Endothelial cell of umbilical vein (primary cell): ENCODE results near the gene VTI1A. TPM values are rescaled to one million over a fixed set of nuclear protein-coding genes. Genes with fewer than 3 reads are reported as not detected.

Experiments used
- BruUV-seq: library from RNA; stranded (reverse); fragments of 400-500 nt; replicated peaks from 2 replicates; lab custom pipeline; 2021; lab: Mats Ljungman, UMichigan
- CTCF ChIA-PET: fragments of 300-600, 350-600 bp; sonication (Branson Sonifier 250); formaldehyde crosslinking; loops from one replicate; lab custom pipeline; 2021; ENCODE audit warnings: antibody characterized with exemption, inconsistent platforms; lab: Charles Lee
- POLR2A ChIA-PET: fragments of 300-600, 350-600 bp; sonication (Branson Sonifier 250); formaldehyde crosslinking; loops from one replicate; lab custom pipeline; 2021; ENCODE audit warnings: antibody characterized with exemption, inconsistent platforms; lab: Charles Lee
- DNase-seq: peaks from one replicate; pipeline ENCODE4 v3.0.0-alpha.2; 2011; ENCODE audit warnings: low read depth, low spot score
- FAIRE-seq: peaks from 2 replicates; lab custom pipeline; 2011; peaks lifted over from hg19 to GRCh38; lab: Jason Lieb, UNC
- H2AFZ ChIP-seq: 2 replicates; pipeline ENCODE4 v1.6.0; 2012; ENCODE audit warnings: low read depth, low read length, control low read depth, inconsistent platforms
- H3K27ac ChIP-seq: 2 replicates; pipeline ENCODE4 v1.5.1; 2011; ENCODE audit warnings: low read depth, mild to moderate bottlenecking, control low read depth, low read length, moderate library complexity; ENCODE audit not compliant: insufficient read depth
- H3K27me3 ChIP-seq, 2 experiments: 2 replicates each; pipeline versions ENCODE4 v1.6.0 to v1.6.1; 2011; ENCODE audit warnings: low read length in 2 of 2, mixed read lengths in 1 of 2; ENCODE audit not compliant: control insufficient read depth in 2 of 2, insufficient read depth in 2 of 2
- H3K36me3 ChIP-seq, 2 experiments: 2 replicates in 1 of 2; 3 replicates in 1 of 2; pipeline ENCODE4 v1.5.1; 2011; ENCODE audit warnings: low read length in 2 of 2, mild to moderate bottlenecking in 1 of 2, moderate library complexity in 1 of 2; ENCODE audit not compliant: control insufficient read depth in 2 of 2, insufficient read depth in 2 of 2; ENCODE audit errors: extremely low read depth in 1 of 2
- H3K4me1 ChIP-seq: 3 replicates; pipeline ENCODE4 v1.5.1; 2011; ENCODE audit warnings: mild to moderate bottlenecking, low read length; ENCODE audit not compliant: control insufficient read depth, insufficient read depth; ENCODE audit errors: extremely low read depth
- H3K4me2 ChIP-seq: 2 replicates; pipeline ENCODE4 v1.6.1; 2011; ENCODE audit warnings: low read length, control low read depth, mixed read lengths; ENCODE audit not compliant: insufficient read depth
- H3K4me3 ChIP-seq, 3 experiments: fragments of 200-600 bp in 1 of 3; sonication (generic), shearing (Covaris generic) in 1 of 3; replicated peaks in 1 of 3; 2 replicates each; pipeline ENCODE4 v1.5.1; 2011 to 2016; ENCODE audit warnings: control low read depth in 3 of 3, low read length in 3 of 3, mild to moderate bottlenecking in 2 of 3, inconsistent platforms in 1 of 3, low read depth in 1 of 3, moderate library complexity in 1 of 3; ENCODE audit not compliant: insufficient read depth in 1 of 3
- H3K79me2 ChIP-seq: 2 replicates; pipeline ENCODE4 v1.6.0; 2012; ENCODE audit warnings: low read length, inconsistent platforms; ENCODE audit not compliant: control insufficient read depth, insufficient read depth
- H3K9ac ChIP-seq: replicated peaks from 2 replicates; pipeline ENCODE3; 2011; ENCODE audit warnings: low read length, control low read depth; ENCODE audit not compliant: insufficient read depth; ENCODE audit errors: extremely low read depth
- H3K9me1 ChIP-seq: replicated peaks from 3 replicates; pipeline ENCODE4 v1.6.0; 2011; ENCODE audit warnings: mild to moderate bottlenecking, low read length; ENCODE audit not compliant: control insufficient read depth, insufficient read depth; ENCODE audit errors: extremely low read depth
- H3K9me3 ChIP-seq: replicated peaks from 2 replicates; pipeline ENCODE4 v1.5.1; 2012; ENCODE audit warnings: low read length, inconsistent platforms; ENCODE audit not compliant: control insufficient read depth, insufficient read depth
- H4K20me1 ChIP-seq: replicated peaks from 2 replicates; pipeline ENCODE3; 2011; ENCODE audit warnings: mild to moderate bottlenecking, low read length; ENCODE audit not compliant: control insufficient read depth, insufficient read depth; ENCODE audit errors: extremely low read depth
- EZH2 ChIP-seq: IDR thresholded peaks from 2 replicates; pipeline ENCODE4 v1.6.1; 2012; ENCODE audit warnings: borderline replicate concordance, low read depth, mild to moderate bottlenecking, moderate library complexity, low read length, inconsistent platforms; ENCODE audit not compliant: severe bottlenecking
- FOS ChIP-seq: IDR thresholded peaks from 2 replicates; pipeline ENCODE4 v1.6.1; 2011; ENCODE audit warnings: mild to moderate bottlenecking, low read length, moderate library complexity, borderline replicate concordance; ENCODE audit not compliant: insufficient read depth
- GATA2 ChIP-seq: IDR thresholded peaks from 2 replicates; pipeline ENCODE4 v1.7.0; 2011; ENCODE audit warnings: low read depth, mild to moderate bottlenecking, moderate library complexity, mixed read lengths, low read length; ENCODE audit not compliant: insufficient read length, insufficient read depth
- JUN ChIP-seq: IDR thresholded peaks from 2 replicates; pipeline ENCODE4 v1.6.1; 2011; ENCODE audit warnings: borderline replicate concordance, low read depth; ENCODE audit not compliant: insufficient read length, insufficient read depth
- MYC ChIP-seq: IDR thresholded peaks from one replicate; pipeline ENCODE4 v1.6.1; 2011; ENCODE audit warnings: mild to moderate bottlenecking, low read depth, low read length
- POLR2A ChIP-seq: IDR thresholded peaks from 2 replicates; pipeline ENCODE4 v1.6.1; 2012; ENCODE audit warnings: low read depth, mild to moderate bottlenecking, control low read depth, low read length
- POLR2AphosphoS5 ChIP-seq: IDR thresholded peaks from 2 replicates; pipeline ENCODE4 v1.6.1; 2012; ENCODE audit warnings: low read depth, mild to moderate bottlenecking, control low read depth, low read length, moderate library complexity; ENCODE audit not compliant: insufficient read depth
- dilution Hi-C: fragments of 300-500 bp; cut with MboI; formaldehyde crosslinking; loops from one replicate; pipeline ENCODE4 v1.15.0; 2019; ENCODE audit warnings: low sequenced_read_pairs; ENCODE audit not compliant: extremely low pct_ligation_motif_present
- intact Hi-C: fragments of 100-400 bp; cut with micrococcal nuclease; formaldehyde crosslinking; loops from one replicate; pipeline ENCODE4 v1.10.0; 2022
- polyA plus RNA-seq, 4 experiments: library from polyadenylated mRNA; depleted of rRNA in 3 of 4; stranded (reverse) in 3 of 4; unstranded in 1 of 4; fragments of >200 nt; gene quantifications; 2 replicates each; pipeline versions ENCODE4 v1.2.1 to v1.2.3, GENCODE V29; 2011 to 2012; ENCODE audit warnings: missing spikeins in 1 of 4
- total RNA-seq: library from RNA; stranded (reverse); gene quantifications from 2 replicates; pipeline ENCODE4 v1.2.3, GENCODE V29; 2021
- TF ChIP-seq, protein P1 (sequence below), 2 donors: IDR thresholded peaks; 1 replicate in 1 of 2; 2 replicates in 1 of 2; pipeline ENCODE4 v1.5.1; 2011; ENCODE audit warnings: low read length in 2 of 2, mild to moderate bottlenecking in 2 of 2, moderate library complexity in 2 of 2, control low read depth in 1 of 2, inconsistent platforms in 1 of 2, low read depth in 1 of 2; ENCODE audit not compliant: insufficient read depth in 1 of 2; ENCODE audit errors: extremely low read depth in 1 of 2
- TF ChIP-seq, protein P2 (sequence below): IDR thresholded peaks from 2 replicates; pipeline ENCODE4 v1.6.1; 2011; ENCODE audit not compliant: insufficient read depth, insufficient read length

The VTI1A gene
- total and polyA plus RNA-seq, 2 donors (not counting 3 experiments of a cell fraction or from before 2014, with no cell fraction given): 10.8 to 35.6 TPM

DNA sequence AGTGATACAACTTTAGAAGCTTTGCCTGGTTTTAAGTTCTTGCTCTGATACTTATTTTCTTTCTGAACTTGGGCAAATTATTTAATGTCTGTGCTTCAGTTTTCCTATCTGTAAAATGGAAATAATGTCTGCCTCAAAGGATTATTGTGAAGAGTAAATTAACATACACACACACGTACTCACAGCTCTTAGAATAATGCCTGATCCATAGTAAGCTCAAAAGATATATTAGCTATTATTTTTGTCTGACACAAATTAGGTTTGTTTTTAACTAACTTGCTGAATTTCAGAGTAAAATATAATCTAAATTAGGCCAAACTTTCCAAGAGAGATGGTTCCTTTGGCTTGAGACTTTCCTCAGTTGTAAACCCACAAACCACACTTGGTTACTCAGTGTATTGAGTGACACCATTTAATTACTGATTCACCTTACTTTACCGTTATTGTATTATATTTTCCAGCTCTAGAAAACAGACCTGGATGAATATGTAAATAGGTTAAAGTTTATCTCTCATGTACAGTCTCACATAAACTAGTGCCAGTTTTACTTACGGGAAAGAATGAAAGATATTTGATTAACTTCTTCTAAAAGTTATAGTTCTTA is 50.4 kb downstream of the VTI1A start:
- no peak overlapping the region for H2AFZ ChIP-seq
- ChIA-PET POLR2A (no interaction called here), CTCF (interaction anchor here (1.4 to 1.6 kb wide), 2 partner anchors 25 to 888 kb away, joined by 5 read pairs; no protein-coding TSS in a partner anchor)
- H3K4me1 ChIP-seq: no peaks in the 10 kb centered on the region
- TF ChIP-seq MYC: no peak
- TF ChIP-seq EZH2: no peak
- TF ChIP-seq, protein P1, sequence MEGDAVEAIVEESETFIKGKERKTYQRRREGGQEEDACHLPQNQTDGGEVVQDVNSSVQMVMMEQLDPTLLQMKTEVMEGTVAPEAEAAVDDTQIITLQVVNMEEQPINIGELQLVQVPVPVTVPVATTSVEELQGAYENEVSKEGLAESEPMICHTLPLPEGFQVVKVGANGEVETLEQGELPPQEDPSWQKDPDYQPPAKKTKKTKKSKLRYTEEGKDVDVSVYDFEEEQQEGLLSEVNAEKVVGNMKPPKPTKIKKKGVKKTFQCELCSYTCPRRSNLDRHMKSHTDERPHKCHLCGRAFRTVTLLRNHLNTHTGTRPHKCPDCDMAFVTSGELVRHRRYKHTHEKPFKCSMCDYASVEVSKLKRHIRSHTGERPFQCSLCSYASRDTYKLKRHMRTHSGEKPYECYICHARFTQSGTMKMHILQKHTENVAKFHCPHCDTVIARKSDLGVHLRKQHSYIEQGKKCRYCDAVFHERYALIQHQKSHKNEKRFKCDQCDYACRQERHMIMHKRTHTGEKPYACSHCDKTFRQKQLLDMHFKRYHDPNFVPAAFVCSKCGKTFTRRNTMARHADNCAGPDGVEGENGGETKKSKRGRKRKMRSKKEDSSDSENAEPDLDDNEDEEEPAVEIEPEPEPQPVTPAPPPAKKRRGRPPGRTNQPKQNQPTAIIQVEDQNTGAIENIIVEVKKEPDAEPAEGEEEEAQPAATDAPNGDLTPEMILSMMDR (IDR thresholded peaks at IDR 0.05; ENCODE audit: extremely low read depth in 1 of 2, insufficient read depth in 1 of 2, low read depth in 1 of 2, low read length in 2 of 2): no peak
- TF ChIP-seq JUN: no peak
- TF ChIP-seq FOS: no peak
- no peak for TF ChIP-seq POLR2AphosphoS5
- TF ChIP-seq, protein P2, sequence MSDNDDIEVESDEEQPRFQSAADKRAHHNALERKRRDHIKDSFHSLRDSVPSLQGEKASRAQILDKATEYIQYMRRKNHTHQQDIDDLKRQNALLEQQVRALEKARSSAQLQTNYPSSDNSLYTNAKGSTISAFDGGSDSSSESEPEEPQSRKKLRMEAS: no peak
- no peak for TF ChIP-seq GATA2
- TF ChIP-seq POLR2A: no peak
- H3K4me2 ChIP-seq: no peak overlapping the region
- H4K20me1 ChIP-seq: no peaks in the 10 kb centered on the region
- H3K9ac ChIP-seq: no peak overlapping the region
- no peaks in the 10 kb centered on the region for H3K9me3 ChIP-seq
- FAIRE-seq (no peak), DNase-seq (no peak)
- intact Hi-C loops (no loop called here), dilution Hi-C loops (no loop called here)
- BruUV-seq: no TSS peak
- H3K9me1 ChIP-seq: no peaks in the 10 kb centered on the region
- no peaks in the 10 kb centered on the region for H3K27me3 ChIP-seq
- no peak overlapping the region for H3K4me3 ChIP-seq
- no peaks in the 10 kb centered on the region for H3K36me3 ChIP-seq
- no peak overlapping the region for H3K27ac ChIP-seq
- no peaks in the 10 kb centered on the region for H3K79me2 ChIP-seq
